ENCODE measurements around the gene SLC66A1.

DNA sequence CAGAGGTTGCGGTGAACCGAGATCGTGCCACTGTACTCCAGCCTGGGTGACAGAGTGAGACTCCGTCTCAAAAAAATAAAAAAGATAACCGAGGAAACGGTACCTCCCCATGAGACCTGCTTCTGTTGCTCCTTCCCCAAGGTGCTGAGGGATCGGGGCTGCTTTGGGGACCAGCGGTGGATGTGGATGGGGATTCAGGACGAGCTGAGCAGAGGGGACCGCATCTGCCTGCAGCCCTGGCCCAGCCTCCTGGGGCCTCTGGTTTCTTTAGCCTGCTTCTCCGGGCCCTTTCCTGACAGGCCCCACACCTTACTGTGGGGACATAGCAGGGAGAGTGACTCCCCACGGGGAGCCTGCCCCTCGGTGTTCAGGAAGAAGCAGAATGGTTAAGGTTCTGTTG lies 17.1 kb downstream of the SLC66A1 start:
- TF ChIP-seq FOXP2 (optimal IDR thresholded peaks at IDR 0.05; ENCODE audit: borderline replicate concordance, extremely low read depth, extremely low read length, insufficient read depth) = no peak
- no peak for TF ChIP-seq TAF1 (IDR thresholded peaks at IDR 0.05; ENCODE audit: borderline replicate concordance, insufficient read depth, low read length)
- TF ChIP-seq, protein P1, sequence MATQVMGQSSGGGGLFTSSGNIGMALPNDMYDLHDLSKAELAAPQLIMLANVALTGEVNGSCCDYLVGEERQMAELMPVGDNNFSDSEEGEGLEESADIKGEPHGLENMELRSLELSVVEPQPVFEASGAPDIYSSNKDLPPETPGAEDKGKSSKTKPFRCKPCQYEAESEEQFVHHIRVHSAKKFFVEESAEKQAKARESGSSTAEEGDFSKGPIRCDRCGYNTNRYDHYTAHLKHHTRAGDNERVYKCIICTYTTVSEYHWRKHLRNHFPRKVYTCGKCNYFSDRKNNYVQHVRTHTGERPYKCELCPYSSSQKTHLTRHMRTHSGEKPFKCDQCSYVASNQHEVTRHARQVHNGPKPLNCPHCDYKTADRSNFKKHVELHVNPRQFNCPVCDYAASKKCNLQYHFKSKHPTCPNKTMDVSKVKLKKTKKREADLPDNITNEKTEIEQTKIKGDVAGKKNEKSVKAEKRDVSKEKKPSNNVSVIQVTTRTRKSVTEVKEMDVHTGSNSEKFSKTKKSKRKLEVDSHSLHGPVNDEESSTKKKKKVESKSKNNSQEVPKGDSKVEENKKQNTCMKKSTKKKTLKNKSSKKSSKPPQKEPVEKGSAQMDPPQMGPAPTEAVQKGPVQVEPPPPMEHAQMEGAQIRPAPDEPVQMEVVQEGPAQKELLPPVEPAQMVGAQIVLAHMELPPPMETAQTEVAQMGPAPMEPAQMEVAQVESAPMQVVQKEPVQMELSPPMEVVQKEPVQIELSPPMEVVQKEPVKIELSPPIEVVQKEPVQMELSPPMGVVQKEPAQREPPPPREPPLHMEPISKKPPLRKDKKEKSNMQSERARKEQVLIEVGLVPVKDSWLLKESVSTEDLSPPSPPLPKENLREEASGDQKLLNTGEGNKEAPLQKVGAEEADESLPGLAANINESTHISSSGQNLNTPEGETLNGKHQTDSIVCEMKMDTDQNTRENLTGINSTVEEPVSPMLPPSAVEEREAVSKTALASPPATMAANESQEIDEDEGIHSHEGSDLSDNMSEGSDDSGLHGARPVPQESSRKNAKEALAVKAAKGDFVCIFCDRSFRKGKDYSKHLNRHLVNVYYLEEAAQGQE (IDR thresholded peaks at IDR 0.05; ENCODE audit: insufficient read depth in 1 of 2, low read depth in 2 of 2, low read length in 2 of 2) = no peak
